Measurements from ENCODE around the gene CLCN4. TPM values are rescaled to one million over a fixed set of nuclear protein-coding genes. Genes with fewer than 3 reads are reported as not detected.

Gene CLCN4
- total RNA-seq, 1 experiment from 2014 or later = 3.1 TPM

- Histone ChIP-seq H3K79me2 (ENCODE audit: low read depth) (no peaks in the 10 kb centered on the region), H3K9me3 (ENCODE audit: insufficient read depth, low read depth) (no peaks in the 10 kb centered on the region), H3K4me1 (replicated peaks; ENCODE audit: insufficient read depth) (peaks cover 10% of the 10 kb centered on the region), H4K20me1 (ENCODE audit: insufficient read depth) (no peaks in the 10 kb centered on the region), H3K27ac (no peak overlapping the region), H2AFZ (no peak overlapping the region), H3K4me3 (no peak overlapping the region), H3K36me3 (ENCODE audit: low read depth) (no peaks in the 10 kb centered on the region), H3K27me3 (ENCODE audit: insufficient read depth, low read depth) (no peaks in the 10 kb centered on the region), H3F3A (ENCODE audit: insufficient read depth, low read depth) (no peaks in the 10 kb centered on the region), H3K9me2 (ENCODE audit: insufficient read depth) (no peaks in the 10 kb centered on the region), H3K4me2 (no peak overlapping the region)
- TF ChIP-seq CTCF (conservative IDR thresholded peaks at IDR 0.05) (no peak), EZH2 (IDR thresholded peaks at IDR 0.05; ENCODE audit: low read depth) (no peak)
- no peak for DNase-seq
- no TSS peak for BruUV-seq (replicated peaks)
- intact Hi-C loops (cut with micrococcal nuclease; ENCODE audit: unreplicated experiment) = no loop called here
- ChIA-PET CTCF (no interaction called here), POLR2A (ENCODE audit: unreplicated experiment) (no interaction called here)
These were observed 79.1 kb downstream of the CLCN4 start for GRCh38 chrX:10235851-10236250.

- no peak for DNase-seq
- Histone ChIP-seq H3K4me3 (no peak overlapping the region), H3K27ac (no peak overlapping the region), H3K9me2 (ENCODE audit: insufficient read depth) (no peaks in the 10 kb centered on the region), H3K36me3 (ENCODE audit: low read depth) (no peaks in the 10 kb centered on the region), H3K79me2 (ENCODE audit: low read depth) (no peaks in the 10 kb centered on the region), H3F3A (ENCODE audit: insufficient read depth, low read depth) (no peaks in the 10 kb centered on the region), H3K9me3 (ENCODE audit: insufficient read depth, low read depth) (no peaks in the 10 kb centered on the region), H4K20me1 (ENCODE audit: insufficient read depth) (no peaks in the 10 kb centered on the region), H3K4me1 (replicated peaks; ENCODE audit: insufficient read depth) (peaks cover 10% of the 10 kb centered on the region), H3K27me3 (ENCODE audit: insufficient read depth, low read depth) (no peaks in the 10 kb centered on the region), H3K4me2 (no peak overlapping the region), H2AFZ (no peak overlapping the region)
- ChIA-PET POLR2A (ENCODE audit: unreplicated experiment) (no interaction called here), CTCF (no interaction called here)
- BruUV-seq (replicated peaks) = no TSS peak
- intact Hi-C loops (cut with micrococcal nuclease; ENCODE audit: unreplicated experiment) = no loop called here
- TF ChIP-seq EZH2 (IDR thresholded peaks at IDR 0.05; ENCODE audit: low read depth) (no peak), CTCF (conservative IDR thresholded peaks at IDR 0.05) (no peak)
These were observed 80.5 kb downstream of the CLCN4 start for GRCh38 chrX:10237241-10237640.

- 0 out of 2 replicates have a peak overlapping the region, but pooled peaks have one; percentile 7 for H3K4me2 ChIP-seq
- H3K27ac ChIP-seq = no peak overlapping the region
- H3K4me3 ChIP-seq = no peak overlapping the region
- no peaks in the 10 kb centered on the region for H3K27me3 ChIP-seq (ENCODE audit: insufficient read depth, low read depth)
- BruUV-seq (replicated peaks) = no TSS peak
- no peak overlapping the region for H2AFZ ChIP-seq
- H3K4me1 ChIP-seq (replicated peaks; ENCODE audit: insufficient read depth) = peaks cover 10% of the 10 kb centered on the region
- no peak for TF ChIP-seq EZH2 (IDR thresholded peaks at IDR 0.05; ENCODE audit: low read depth)
- TF ChIP-seq CTCF (conservative IDR thresholded peaks at IDR 0.05) = no peak
- no peaks in the 10 kb centered on the region for H3K9me2 ChIP-seq (ENCODE audit: insufficient read depth)
- H3K9me3 ChIP-seq (ENCODE audit: insufficient read depth, low read depth) = no peaks in the 10 kb centered on the region
- POLR2A ChIA-PET (ENCODE audit: unreplicated experiment) = no interaction called here
- peak; percentile 47 to 70 for DNase-seq
- no peaks in the 10 kb centered on the region for H4K20me1 ChIP-seq (ENCODE audit: insufficient read depth)
- CTCF ChIA-PET = no interaction called here
- no peaks in the 10 kb centered on the region for H3F3A ChIP-seq (ENCODE audit: insufficient read depth, low read depth)
- H3K36me3 ChIP-seq (ENCODE audit: low read depth) = no peaks in the 10 kb centered on the region
- no peaks in the 10 kb centered on the region for H3K79me2 ChIP-seq (ENCODE audit: low read depth)
- intact Hi-C loops (cut with micrococcal nuclease; ENCODE audit: unreplicated experiment) = no loop called here
These were observed 82.9 kb downstream of the CLCN4 start for GRCh38 chrX:10239611-10240064.
